GM12878 (cell line): ENCODE data around the gene CFAP92. TPM values are rescaled to one million over a fixed set of nuclear protein-coding genes. Genes with fewer than 3 reads are reported as not detected.

Experiments used
- ATAC-seq: fragments of 200-7000 bp; cut with Tn5 transposase; 3 replicates; pipeline ENCODE4 v1.9.1; 2020; ENCODE audit warnings: mild to moderate bottlenecking, moderate library complexity
- Bru-seq: library from RNA; stranded (reverse); fragments of 400-500 nt; gene quantifications from one replicate; lab custom pipeline; 2021; lab: Mats Ljungman, UMichigan
- BruChase-seq, 2 experiments: library from RNA; stranded (reverse); fragments of 400-500 nt; gene quantifications; one replicate each; lab custom pipeline; 2021; lab: Mats Ljungman, UMichigan
- BruUV-seq: library from RNA; stranded (reverse); fragments of 400-500 nt; replicated peaks from 2 replicates; lab custom pipeline; 2021; lab: Mats Ljungman, UMichigan
- CTCF ChIA-PET: fragments of 300-600 bp; sonication (Branson Sonifier 250); formaldehyde crosslinking; extraction: SDS; loops from one replicate; lab custom pipeline; 2021; ENCODE audit warnings: inconsistent platforms; lab: Yijun Ruan, JAX
- POLR2A ChIA-PET: fragments of 350-600 bp; formaldehyde crosslinking; extraction: SDS; loops from one replicate; lab custom pipeline; 2021; ENCODE audit warnings: inconsistent platforms; lab: Charles Lee
- RAD21 ChIA-PET: fragments of 300-600 bp; sonication (Branson Sonifier 250); formaldehyde crosslinking; loops from one replicate; lab custom pipeline; 2023; ENCODE audit warnings: antibody characterized with exemption; ENCODE audit not compliant: unreplicated experiment; lab: Charles Lee
- SMC1A ChIA-PET: fragments of 300-600 bp; sonication (Branson Sonifier 250); formaldehyde crosslinking; loops from one replicate; lab custom pipeline; 2023; ENCODE audit not compliant: unreplicated experiment, uncharacterized antibody; lab: Charles Lee
- DNase-seq: peaks from one replicate; pipeline ENCODE4 v3.0.0-alpha.2; 2011; ENCODE audit warnings: low read depth, low spot score
- FAIRE-seq: peaks from 3 replicates; lab custom pipeline; 2011; peaks lifted over from hg19 to GRCh38; lab: Jason Lieb, UNC
- H2AFZ ChIP-seq: 2 replicates; pipeline ENCODE4 v1.6.0; 2011; ENCODE audit warnings: low read depth, low read length, control low read depth; ENCODE audit not compliant: control insufficient read depth
- H3K27ac ChIP-seq: 2 replicates; pipeline ENCODE4 v1.5.1; 2011; ENCODE audit warnings: control low read depth; ENCODE audit not compliant: control insufficient read depth, insufficient read depth
- H3K27me3 ChIP-seq, 2 experiments: replicated peaks in 1 of 2; 2 replicates each; pipeline versions ENCODE4 v1.6.0 to v1.6.1; 2011; ENCODE audit warnings: low read length in 1 of 2; ENCODE audit not compliant: control insufficient read depth in 2 of 2, insufficient read depth in 2 of 2
- H3K36me3 ChIP-seq, 2 experiments: 2 replicates each; pipeline ENCODE4 v1.5.1; 2011; ENCODE audit warnings: low read length in 1 of 2; ENCODE audit not compliant: control insufficient read depth in 2 of 2, insufficient read depth in 2 of 2
- H3K4me1 ChIP-seq: 2 replicates; pipeline ENCODE4 v1.6.1; 2011; ENCODE audit warnings: mild to moderate bottlenecking, low read length, moderate library complexity, mixed read lengths; ENCODE audit not compliant: control insufficient read depth, insufficient read depth
- H3K4me2 ChIP-seq: 2 replicates; pipeline ENCODE4 v1.6.0; 2011; ENCODE audit warnings: control low read depth; ENCODE audit not compliant: control insufficient read depth, insufficient read depth
- H3K4me3 ChIP-seq: fragments of 200-600 bp; sonication (generic); 2 replicates; pipeline ENCODE4 v1.5.1; 2016
- H3K79me2 ChIP-seq: 2 replicates; pipeline ENCODE4 v1.6.0; 2011; ENCODE audit warnings: low read length; ENCODE audit not compliant: control insufficient read depth, insufficient read depth
- H3K9ac ChIP-seq: 2 replicates; pipeline ENCODE4 v1.8.0; 2011; ENCODE audit warnings: low read length, control low read depth, mixed read lengths; ENCODE audit not compliant: control insufficient read depth, insufficient read depth
- H3K9me3 ChIP-seq: replicated peaks from 3 replicates; pipeline ENCODE4 v1.5.1; 2011; ENCODE audit warnings: mild to moderate bottlenecking, low read length; ENCODE audit not compliant: control insufficient read depth, insufficient read depth
- H4K20me1 ChIP-seq: 2 replicates; pipeline ENCODE4 v1.6.0; 2011; ENCODE audit not compliant: control insufficient read depth, insufficient read depth
- BHLHE40 ChIP-seq, 2 experiments: fragments of 450-650 bp in 1 of 2; IDR thresholded peaks; 2 replicates each; pipeline ENCODE4 v1.6.1; 2011 to 2017; ENCODE audit warnings: low read depth in 2 of 2, borderline replicate concordance in 1 of 2, improper control_type of control experiment in 1 of 2, low read length in 1 of 2, mild to moderate bottlenecking in 1 of 2
- BMI1 ChIP-seq: fragments of 450-650 bp; IDR thresholded peaks from 2 replicates; pipeline ENCODE4 v1.6.1; 2016; ENCODE audit warnings: mild to moderate bottlenecking, moderate library complexity, borderline replicate concordance
- IKZF1 ChIP-seq: fragments of 450-650 bp; conservative IDR thresholded peaks from 2 replicates; pipeline ENCODE4 v1.6.1; 2017; ENCODE audit warnings: antibody characterized with exemption, mild to moderate bottlenecking
- MEF2B ChIP-seq: fragments of 450-650 bp; IDR thresholded peaks from 2 replicates; pipeline ENCODE4 v1.6.1; 2018; ENCODE audit warnings: mild to moderate bottlenecking, moderate library complexity; ENCODE audit not compliant: partially characterized antibody, poor library complexity, severe bottlenecking
- NBN ChIP-seq: fragments of 450-650 bp; IDR thresholded peaks from 2 replicates; pipeline ENCODE4 v1.6.1; 2016
- TCF3 ChIP-seq: IDR thresholded peaks from 2 replicates; pipeline ENCODE4 v1.6.1; 2012; ENCODE audit warnings: low read depth, mild to moderate bottlenecking, low read length, borderline replicate concordance; ENCODE audit not compliant: insufficient read depth
- WGBS: methylation state at CpG from one replicate; pipeline ENCODE4 v1.1.6; 2016; ENCODE audit warnings: low lambda C conversion rate; ENCODE audit not compliant: insufficient replicate concordance, insufficient coverage; ENCODE audit errors: missing lambda C conversion rate; 5-methylcytosine and 5-hydroxymethylcytosine counted together
- in situ Hi-C: fragments of 300-500 bp; cut with MboI; formaldehyde crosslinking; loops from 9 replicates; pipeline ENCODE4 v1.14.3; 2018; ENCODE audit warnings: mixed read lengths
- intact Hi-C: fragments of 100-400 bp; cut with micrococcal nuclease; formaldehyde crosslinking; loops from one replicate; pipeline ENCODE4 v1.14.2; 2022; ENCODE audit not compliant: unreplicated experiment
- long read RNA-seq, 2 experiments: library from polyadenylated mRNA; unstranded; transcript quantifications; one replicate each; pipeline ENCODE4 v2.0.0, GENCODE V29; 2019 to 2020
- polyA minus RNA-seq, 3 experiments: library from RNA; depleted of rRNA, polyadenylated mRNA; stranded (reverse); fragments of >200 nt; gene quantifications; 2 replicates each; pipeline ENCODE4 v1.2.3, GENCODE V29; 2011
- polyA plus RNA-seq, 11 experiments: library from polyadenylated mRNA; depleted of rRNA in 4 of 11; unstranded in 6 of 11; stranded (reverse) in 5 of 11; fragments of >200 nt; fragmentation: Nextera tagmentation in 4 of 11; fragmentation: Illumina TruSeq in 1 of 11; extraction: Ambion mirVana in 4 of 11; extraction: Trizol in 1 of 11; gene quantifications; 1 replicate in 1 of 11; 2 replicates in 10 of 11; pipeline versions ENCODE4 v1.2.1 to v1.2.3, GENCODE V29; 2011 to 2016; ENCODE audit warnings: inconsistent platforms in 2 of 11, missing spikeins in 2 of 11, low read depth in 1 of 11
- total RNA-seq, 4 experiments: library from RNA; depleted of rRNA in 3 of 4; stranded (reverse); fragments of >200 nt in 3 of 4; fragmentation: Illumina TruSeq in 1 of 4; extraction: Trizol in 1 of 4; gene quantifications; 2 replicates each; pipeline versions ENCODE4 v1.2.1 to v1.2.3, GENCODE V29; 2013 to 2021

CFAP92 gene
- total RNA-seq (2013; cell fraction: nucleolus; rRNA removed), result 0.17 TPM in 1 of 2 replicates, not detected in the other
- total RNA-seq (2014; rRNA removed), result not detected in 2 replicates
- total RNA-seq (2014; rRNA removed; fragmentation: Illumina TruSeq; extraction: Trizol), result not detected in 2 replicates
- not detected in 2 replicates for total RNA-seq (2021)
- polyA plus RNA-seq (2011; ENCODE audit: low read depth), result not detected
- 0.22 TPM in 1 of 2 replicates, not detected in the other for polyA plus RNA-seq (2011; rRNA removed)
- not detected in 2 replicates for polyA plus RNA-seq (2011; cell fraction: cytosol; rRNA removed)
- not detected in 2 replicates for polyA plus RNA-seq (2011; cell fraction: nucleus; rRNA removed)
- not detected in 2 replicates for polyA plus RNA-seq (2012)
- polyA plus RNA-seq (2014; fragmentation: Illumina TruSeq; extraction: Trizol), result not detected in 2 replicates
- polyA plus RNA-seq (2014; fragmentation: Nextera tagmentation; extraction: Ambion mirVana), result under 1 TPM in 1 of 2 experiments, not detected in 1; 0.05 TPM
- not detected in 2 replicates for polyA plus RNA-seq (2014; rRNA removed)
- under 1 TPM; 0.14 to 0.52 TPM for polyA plus RNA-seq (2016; fragmentation: Nextera tagmentation; extraction: Ambion mirVana)
- polyA minus RNA-seq (2011; rRNA and poly(A)+ RNA removed), result 0.05 TPM in 1 of 2 replicates, not detected in the other
- polyA minus RNA-seq (2011; cell fraction: cytosol; rRNA and poly(A)+ RNA removed), result not detected in 2 replicates
- polyA minus RNA-seq (2011; cell fraction: nucleus; rRNA and poly(A)+ RNA removed), result not detected in 2 replicates
- percentile 6 among the genes with signal in this experiment for Bru-seq, nascent RNA
- percentile 7 among the genes with signal in this experiment for BruChase-seq, experiment 1, labeled RNA remaining after a 6-hour chase
- percentile 5 among the genes with signal in this experiment for BruChase-seq, experiment 2, labeled RNA remaining after a 2-hour chase
- long read RNA-seq, experiment 1, result 0 reads
- long read RNA-seq, experiment 2, partial matches to known transcripts, result 0 of 2 reads
- long read RNA-seq, experiment 2, other reads (novel, unspliced or antisense), result 2 of 2 reads

- no peak for FAIRE-seq
- peak within 1 kb of the TSS; percentile 69 for H2AFZ ChIP-seq
- H3K27me3 ChIP-seq, result peaks cover 2 to 8% of the 10 kb centered on the region in 2 experiments
- WGBS, result 23% methylated on average over 53 of the region's 57 CpGs
- intact Hi-C loops (no loop called here), in situ Hi-C loops (no loop called here)
- H3K9me3 ChIP-seq, result no peaks in the 10 kb centered on the region; the same call in 2 of the 3 replicates
- H3K4me2 ChIP-seq, result peak within 1 kb of the TSS; percentile 77
- POLR2A ChIA-PET, result interaction anchor here (0.5 to 1.3 kb wide), 3 partner anchors 7 to 156 kb away, joined by 3 to 4 read pairs (median 3); no protein-coding TSS in a partner anchor
- ATAC-seq, result peak; percentile 99
- SMC1A ChIA-PET, result interaction anchor here (1.3 kb wide), 1 partner anchor 60 kb away, joined by 3 read pairs; no protein-coding TSS in a partner anchor
- no peak for DNase-seq
- CTCF ChIA-PET, result interaction anchor here (0.6 to 2.3 kb wide), 4 partner anchors 23 to 337 kb away, joined by 3 to 18 read pairs (median 4); no protein-coding TSS in a partner anchor
- H4K20me1 ChIP-seq, result no peaks in the 10 kb centered on the region
- H3K9ac ChIP-seq, result no peak within 1 kb of the TSS
- no peak within 1 kb of the TSS for H3K27ac ChIP-seq
- H3K4me1 ChIP-seq, result 0 out of 2 replicates have a peak, but pooled peaks cover 4% of the 10 kb centered on the region
- H3K4me3 ChIP-seq, result no peak within 1 kb of the TSS
- RAD21 ChIA-PET, result interaction anchor here (0.9 to 1.5 kb wide), 2 partner anchors 19 to 23 kb away, joined by 3 to 5 read pairs; no protein-coding TSS in a partner anchor
- BruUV-seq, result no TSS peak
- TF ChIP-seq BHLHE40 (IDR thresholded peaks at IDR 0.05; ENCODE audit: borderline replicate concordance in 1 of 2, low read depth in 2 of 2, low read length in 1 of 2) (peak in 1 of 2 experiments; percentile 12; a peak in 1 of 4 replicates), IKZF1 (0 out of 2 replicates have a peak, but pooled peaks have one; percentile 23), MEF2B (no peak), TCF3 (0 out of 2 replicates have a peak, but pooled peaks have one; percentile 26), BMI1 (peak; percentile 74; the same call in 1 of the 2 replicates), NBN (no peak)
- no peaks in the 10 kb centered on the region for H3K79me2 ChIP-seq
- no peaks in the 10 kb centered on the region for H3K36me3 ChIP-seq
These were observed at the start of gene CFAP92 for GRCh38 chr3:128993461-128994172. Gene CFAP92 (minus strand): TSS chr3:128994076. CDS start chr3:128993304, 772 bp downstream.
